Central memory CD4-positive, alpha-beta T cell (primary cell): ENCODE results near the gene ZNF48.

Experiments
- DNase-seq: peaks from one replicate; pipeline ENCODE4 v3.0.0; 2022

Gene ZNF48

DNA sequence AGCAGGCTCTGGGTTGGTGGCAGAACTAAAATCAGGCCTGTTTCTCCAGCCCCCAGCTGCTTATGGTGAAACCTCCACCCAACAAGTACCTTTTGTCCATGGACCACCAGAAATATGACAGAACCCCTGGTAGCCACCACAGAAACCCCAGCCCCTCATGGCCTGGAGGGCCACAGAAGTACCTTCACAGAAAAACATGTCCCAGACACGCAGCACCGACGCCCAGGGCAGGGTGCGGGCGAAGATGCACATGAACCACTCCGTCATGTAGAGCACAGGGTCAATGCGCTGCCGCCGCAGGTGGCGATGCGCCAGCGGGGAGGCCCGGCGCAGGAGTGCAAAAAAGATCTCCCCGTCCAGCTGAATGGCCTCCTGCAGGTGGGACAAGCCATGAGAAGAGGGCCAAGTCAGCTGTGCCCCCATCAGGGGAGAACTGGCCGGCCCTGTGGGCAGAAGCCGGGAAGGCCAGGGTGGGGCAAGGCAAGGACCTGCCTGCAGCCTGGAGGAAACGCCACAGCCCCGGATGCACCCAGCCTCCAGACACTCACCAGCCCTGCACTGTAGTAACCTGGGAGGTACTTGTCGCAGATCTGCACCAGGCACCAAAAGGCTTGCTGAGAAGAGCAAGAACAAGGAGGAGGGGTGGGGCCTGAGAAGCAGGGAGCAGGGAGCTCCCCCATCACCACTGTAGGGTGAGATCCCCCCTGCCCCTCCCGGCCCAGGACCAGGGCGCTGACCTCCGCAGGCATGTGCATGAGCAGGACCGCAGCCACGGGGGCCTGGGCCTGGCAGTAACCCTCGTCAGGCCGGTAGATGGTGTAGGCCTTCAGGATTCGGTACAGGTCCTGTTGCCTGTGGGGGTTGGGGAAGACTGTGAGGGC, 36.0 kb upstream of the ZNF48 start:
- DNase-seq: no peak

DNA sequence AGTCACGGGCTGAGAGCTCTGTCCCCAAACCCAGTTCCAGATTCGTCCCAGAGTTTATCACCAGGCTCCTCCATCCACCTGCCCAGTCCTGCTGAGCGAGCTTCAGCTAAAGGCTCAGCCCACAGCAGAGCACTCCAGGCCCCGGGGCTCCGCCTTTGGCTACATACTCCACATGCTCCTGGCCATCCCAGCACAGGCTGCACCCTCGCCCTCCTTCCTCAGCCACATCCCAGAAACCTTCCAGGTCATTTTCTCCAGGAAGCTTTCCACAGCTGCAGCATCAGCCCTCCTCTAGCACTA, 35.4 kb upstream of the ZNF48 start:
- no peak for DNase-seq

DNA sequence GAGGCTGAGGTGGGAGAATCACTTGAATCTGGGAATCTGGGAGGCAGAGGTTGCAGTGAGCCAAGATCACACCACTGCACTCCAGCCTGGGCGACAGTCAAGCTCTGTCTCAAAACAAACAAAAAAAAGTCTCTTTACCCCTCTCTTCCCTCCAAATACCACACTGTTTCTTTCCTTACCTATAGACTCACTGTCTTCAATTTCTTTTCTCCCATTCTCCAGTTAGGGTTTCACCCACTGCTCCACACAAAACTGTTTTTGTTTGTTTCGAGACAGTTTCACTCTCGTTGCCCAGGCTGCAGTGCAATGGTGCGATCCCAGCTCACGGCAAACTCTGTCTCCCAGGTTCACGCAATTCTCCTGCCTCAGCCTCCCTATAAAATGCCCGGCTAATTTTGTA, 34.0 kb upstream of the ZNF48 start:
- DNase-seq: no peak

DNA sequence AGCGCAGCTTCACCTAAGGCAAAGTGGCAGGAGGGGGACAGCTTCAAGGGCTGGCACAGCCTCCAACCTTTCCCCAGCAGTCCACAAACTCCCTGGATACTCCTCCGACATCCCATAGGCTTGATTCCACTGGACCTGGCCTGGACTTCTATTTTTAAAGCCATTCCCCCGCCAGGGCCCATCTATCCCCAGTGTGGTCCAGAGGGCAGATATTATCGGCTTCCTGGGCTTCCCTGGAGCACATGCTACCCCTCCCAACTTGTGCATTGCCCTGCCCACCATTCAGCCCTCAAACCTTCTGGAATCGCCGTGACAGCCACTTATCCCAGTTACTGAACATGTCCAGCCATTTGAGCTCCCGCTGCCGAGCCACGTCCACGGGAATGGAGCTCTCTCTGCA, 30.0 kb upstream of the ZNF48 start:
- DNase-seq: no peak

DNA sequence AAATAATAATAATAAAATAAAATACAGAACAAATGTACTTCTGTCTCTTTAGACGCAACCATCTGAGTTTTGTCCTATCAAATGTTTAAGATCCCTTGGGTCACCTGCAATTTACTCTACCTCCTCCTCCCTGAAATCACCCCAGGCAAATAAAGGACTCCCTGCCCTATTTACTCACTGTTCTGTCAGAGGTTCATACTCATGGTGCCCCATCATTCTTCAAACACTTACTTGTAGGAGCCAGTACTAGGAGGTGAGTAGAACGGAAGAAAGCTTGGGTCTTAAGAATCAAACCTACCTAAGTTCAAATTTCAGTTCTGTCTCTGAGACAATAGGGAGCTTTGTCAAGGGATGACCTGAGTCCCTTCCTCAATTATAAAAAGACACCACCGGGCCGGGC, 28.7 kb upstream of the ZNF48 start:
- no peak for DNase-seq

DNA sequence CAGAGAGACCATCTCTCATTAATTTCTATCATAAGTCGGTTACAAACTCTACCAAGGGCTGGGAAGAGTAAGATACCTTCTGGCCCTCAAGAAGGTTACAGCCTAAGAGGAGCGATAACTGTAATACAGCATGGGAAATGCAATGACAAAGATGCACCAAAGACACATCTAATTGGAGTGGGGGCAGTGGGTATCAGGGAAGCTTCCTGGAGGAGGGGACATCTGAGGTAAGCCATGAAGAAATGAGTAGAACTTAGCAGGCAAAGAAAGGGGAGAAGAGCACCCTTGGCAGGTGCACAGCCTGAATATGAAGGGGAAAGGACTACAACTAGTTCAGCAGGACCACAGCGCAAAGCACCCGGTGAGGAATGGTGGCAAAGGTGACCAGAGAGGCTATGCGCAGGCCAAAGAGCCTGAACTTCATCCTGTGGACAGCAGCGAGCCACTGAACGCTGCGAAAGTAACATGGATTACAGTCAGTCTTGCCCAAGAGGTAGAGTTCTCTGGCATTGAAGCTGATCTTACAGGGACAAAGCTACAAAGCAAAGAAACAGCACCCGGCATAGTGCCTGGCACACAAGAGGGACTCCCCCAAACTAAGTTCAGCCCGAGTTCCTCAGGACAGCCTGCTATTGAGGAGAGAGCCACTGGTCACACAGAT, 27.7 kb upstream of the ZNF48 start:
- no peak for DNase-seq

DNA sequence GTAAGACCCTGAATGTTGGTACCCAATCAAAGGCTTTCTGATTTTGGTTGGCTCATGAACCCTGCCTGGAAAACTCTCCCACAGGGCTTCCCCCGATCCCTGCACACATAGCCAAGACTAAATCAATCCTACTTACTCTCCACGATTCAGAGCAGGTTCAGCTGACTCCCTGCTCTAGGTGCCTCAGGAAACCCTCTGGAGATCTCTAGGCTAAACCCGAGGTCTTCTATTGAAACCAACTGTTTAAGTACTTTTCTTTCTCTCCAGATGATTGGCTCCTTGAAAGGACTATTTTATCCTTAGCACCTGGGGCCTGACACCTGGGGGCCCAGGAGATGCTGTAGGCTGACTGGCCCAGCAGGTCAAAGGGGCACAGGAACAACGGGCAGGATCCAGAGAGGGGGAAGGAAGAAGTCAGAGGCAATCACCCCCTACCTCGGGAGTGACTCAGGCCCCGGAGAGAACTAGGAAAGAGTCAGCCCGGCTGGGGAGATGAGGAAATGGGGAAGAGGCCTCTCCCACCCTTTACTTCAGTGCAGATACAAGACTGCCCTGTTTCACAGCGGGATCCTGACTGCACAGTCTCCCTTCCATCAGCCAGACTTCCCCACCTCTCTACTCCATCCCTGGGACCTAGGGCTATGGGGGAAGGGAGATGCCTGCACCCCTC, 27.0 kb upstream of the ZNF48 start:
- DNase-seq: no peak

DNA sequence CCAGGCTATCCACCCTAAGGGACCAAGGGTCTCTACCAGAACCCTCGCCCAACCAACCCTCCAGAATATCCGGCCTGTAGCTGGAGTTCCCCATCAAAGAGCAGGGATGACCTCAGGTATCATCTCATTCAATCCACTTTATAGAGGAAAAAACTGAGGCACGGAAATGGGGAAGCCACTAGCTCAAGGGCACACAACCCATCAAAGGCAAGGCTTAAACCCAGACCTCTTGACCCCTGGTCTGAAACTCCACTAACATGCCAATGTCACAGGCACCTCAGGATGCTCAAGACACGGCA, 26.5 kb upstream of the ZNF48 start:
- DNase-seq: no peak

DNA sequence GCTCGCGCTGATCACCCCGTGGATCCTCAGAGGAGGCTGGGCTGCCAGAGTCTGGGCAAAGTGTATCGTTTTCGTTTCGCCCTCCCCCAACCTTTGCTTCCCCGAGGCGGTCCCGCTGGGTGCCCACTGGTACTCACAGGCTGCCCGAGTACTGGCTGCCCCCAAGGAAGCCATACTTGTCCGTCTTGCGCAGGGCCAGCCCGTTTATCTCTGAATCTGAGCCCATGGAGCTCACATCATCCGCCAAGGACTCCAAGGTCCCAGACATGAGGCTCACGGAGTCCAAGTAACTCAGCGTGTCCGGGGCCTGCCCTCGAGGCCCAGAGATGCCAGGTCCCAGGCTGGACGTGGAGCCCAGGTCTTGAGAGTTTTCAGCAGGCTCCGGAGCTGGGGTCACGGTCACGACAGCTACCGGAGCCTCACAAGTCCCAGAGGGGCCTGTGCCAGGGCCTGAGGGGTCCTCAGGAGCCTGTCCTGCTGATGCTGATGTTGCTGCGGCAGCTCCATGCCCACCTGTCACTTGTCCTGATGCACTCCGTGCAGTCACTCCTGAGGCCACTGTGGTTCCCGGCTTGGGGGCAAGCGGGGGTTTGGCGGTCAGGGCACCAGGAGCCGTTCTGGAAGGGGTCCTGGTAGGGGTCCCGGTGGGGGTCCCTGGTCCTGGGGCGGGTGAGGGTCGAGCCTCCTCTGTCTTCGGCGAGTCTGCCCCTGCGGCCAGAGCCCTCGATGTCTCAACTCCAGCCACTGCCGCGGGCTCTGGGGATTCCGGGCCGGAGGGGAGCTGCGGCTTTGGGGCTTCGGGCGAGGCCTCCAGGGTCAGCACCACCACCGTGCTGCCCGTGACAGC, 25.9 kb upstream of the ZNF48 start:
- DNase-seq: no peak

DNA sequence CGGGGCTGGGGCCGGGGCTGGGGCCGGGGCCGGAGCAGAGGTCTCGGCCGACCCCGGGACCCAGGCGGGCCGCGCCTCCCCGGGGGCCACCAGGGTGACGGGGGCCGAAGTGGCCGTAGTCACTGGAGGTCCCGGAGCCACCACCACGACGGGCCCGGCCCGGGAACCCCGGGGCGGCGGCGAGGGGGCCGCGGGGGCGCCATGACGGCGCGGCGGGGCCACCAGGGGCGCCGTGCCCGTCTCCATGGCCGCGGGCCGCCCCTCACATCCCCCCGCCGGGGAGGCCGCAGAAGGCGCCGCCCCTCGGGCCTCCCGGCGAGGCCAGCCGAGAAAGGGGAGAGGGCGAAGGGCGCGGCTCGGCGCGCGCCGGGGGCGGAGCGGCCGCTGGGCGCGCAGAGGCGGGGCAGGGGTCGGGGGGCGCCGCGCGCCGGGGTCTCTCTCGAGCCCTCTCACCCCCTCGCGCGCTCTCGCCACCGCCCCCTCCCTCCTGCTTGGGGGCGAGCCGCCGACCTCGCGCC, 25.2 kb upstream of the ZNF48 start:
- DNase-seq: no peak

DNA sequence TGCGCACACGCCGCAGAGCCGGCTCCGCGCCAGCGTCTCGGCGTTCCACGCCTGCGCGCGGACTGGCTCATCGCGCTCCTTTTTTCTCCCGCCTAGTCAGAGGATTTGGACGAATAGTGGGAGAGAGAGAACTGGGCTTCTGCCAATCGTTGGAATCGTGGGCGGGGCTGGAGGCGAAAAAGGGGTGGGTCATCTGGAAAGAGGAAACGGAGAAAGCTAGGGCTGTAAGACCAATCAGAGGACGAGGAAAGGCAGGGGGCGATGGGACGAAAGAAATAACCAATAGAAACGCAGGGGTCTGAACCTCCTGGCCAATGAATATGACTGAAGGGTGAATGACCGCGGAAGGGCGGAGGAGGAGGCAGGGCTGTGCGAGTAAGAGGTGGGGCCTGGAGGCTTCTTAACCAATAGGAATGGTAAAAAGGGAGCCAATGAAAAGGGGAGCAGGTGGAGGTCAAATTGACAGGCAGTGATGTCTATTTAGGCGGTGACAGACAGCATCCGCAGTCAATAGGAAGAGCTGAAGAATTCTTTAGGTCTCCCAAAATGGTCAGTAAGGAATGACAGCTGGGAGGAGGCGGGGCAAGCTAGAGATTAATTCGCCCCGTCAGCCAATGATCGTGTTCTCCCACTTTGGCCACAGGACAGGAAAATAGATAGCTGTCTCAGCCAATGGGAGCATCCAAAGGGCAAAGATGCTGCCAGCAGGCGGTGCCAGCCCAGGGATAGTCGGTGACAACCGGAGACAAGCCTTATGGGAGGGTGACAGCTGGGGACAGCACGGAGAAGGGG, 24.6 kb upstream of the ZNF48 start, which contains the start of gene TBC1D10B:
Gene TBC1D10B, minus strand, starts transcription at position 39 of the 792 bp plus-strand sequence. CDS start 311 bp downstream, outside the sequence.
- peak; percentile 100 for DNase-seq

DNA sequence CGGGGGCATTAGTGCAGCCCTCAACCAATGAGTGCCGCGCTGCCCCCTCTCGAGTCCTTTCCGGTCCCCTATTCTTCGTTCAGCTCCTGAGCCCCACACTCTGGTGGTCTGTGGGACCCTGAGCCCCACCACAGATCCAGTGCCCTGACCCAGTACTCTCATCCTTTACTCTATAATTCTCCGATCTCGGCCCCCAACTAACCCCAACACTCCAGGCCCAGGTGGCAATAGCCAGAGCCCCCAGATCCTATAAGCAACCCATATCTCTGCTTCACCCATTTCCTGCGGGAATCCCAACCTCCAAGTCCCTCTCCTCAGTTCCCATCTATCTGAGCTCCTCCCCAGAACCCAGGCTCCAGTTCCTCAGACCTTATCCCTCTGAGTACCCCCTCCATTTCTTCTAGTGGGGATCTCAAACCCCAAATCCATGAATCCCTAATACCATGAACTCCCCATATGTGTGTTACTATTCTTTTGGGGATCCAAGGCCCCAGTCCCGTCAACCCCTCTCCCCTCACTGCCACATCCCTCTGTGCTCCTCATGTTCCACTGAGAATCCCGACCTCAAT, 23.9 kb upstream of the ZNF48 start:
- no peak for DNase-seq

DNA sequence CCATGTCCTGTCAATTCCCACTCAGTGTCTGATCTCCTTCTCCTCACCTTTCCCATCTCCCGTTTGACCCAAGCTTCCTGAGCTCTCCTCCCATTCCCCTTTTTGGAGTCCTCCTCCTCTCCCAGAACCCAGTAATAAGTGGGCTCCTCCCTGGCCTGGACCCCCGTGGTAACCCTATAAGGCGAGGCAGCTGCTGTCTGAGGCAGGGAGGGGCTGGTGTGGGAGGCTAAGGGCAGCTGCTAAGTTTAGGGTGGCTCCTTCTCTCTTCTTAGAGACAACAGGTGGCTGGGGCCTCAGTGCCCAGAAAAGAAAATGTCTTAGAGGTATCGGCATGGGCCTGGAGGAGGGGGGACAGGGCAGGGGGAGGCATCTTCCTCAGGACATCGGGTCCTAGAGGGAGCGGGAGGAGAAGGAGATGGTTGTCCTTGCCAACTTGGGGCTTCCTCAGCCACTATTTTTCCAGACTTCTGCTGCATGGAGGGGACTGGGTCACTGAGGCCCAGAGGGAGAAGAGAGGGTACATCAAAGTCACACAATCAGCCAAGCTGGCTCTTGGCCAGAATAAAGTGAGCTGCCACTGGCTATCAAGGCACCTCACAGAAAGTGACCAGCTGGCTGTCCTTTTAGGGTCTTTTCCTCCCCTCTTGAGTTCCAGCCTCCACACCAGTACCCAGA, 23.0 kb upstream of the ZNF48 start:
- DNase-seq: no peak

DNA sequence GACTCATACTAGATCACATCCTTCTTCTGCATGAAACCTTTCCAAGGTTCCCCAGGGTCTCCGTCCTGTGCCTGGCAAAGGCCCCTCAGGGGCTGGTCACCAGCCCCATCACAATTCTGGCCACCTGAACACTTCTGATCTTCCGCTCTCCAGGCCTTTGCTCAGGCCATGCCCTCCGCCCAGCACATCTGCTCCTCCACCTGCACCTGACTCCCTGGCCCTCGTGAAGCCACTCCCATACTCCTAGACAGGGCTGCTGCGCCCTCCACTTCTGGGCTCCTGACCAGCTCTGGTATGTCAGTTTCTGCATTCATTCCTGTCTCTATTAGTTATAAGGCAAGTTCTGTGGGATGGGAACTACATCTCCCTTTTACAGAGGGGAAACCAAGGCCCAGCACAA, 22.5 kb upstream of the ZNF48 start:
- no peak for DNase-seq

DNA sequence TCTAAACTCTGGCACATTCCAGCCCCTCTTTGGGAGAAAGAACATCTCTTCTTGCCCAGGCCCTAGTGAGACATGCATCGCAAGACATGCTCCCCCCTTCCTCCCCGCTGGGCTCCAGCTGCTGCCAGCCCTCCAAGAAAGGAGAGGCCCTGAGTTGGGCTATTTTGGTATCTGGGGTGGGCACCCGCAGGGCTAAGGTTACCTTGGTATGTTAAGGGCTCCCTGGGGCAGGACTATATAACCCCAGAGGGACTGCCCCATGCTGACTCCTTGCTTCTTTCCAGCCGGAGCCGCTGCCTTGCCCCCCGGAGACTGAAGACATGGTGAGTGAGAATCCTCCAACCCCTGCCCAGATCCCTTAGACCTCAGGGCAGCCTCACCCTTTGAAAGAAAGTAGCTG, 20.7 kb upstream of the ZNF48 start, which contains the start of gene MYL11:
Gene MYL11, plus strand, starts transcription at position 265 of the 400 bp plus-strand sequence. Its CDS starts 56 bp downstream, at position 321.
- DNase-seq: no peak

DNA sequence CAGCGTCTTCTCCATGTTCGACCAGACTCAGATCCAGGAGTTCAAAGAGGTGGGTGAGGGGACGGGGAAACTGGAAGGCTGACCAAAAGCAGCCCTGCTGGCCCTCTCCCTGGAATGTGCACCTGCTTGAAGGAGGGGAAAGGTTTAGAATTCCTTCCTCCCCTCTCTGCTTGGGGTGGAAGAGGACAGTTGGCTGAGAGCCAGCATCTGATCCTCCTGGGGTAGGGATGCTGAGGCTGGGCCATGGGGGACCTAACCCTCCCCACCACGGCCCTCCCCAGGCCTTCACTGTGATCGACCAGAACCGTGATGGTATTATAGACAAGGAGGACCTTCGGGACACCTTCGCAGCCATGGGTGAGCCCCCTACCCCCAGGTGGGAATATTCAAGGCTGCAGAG, 19.4 kb upstream of the ZNF48 start:
- DNase-seq: no peak

DNA sequence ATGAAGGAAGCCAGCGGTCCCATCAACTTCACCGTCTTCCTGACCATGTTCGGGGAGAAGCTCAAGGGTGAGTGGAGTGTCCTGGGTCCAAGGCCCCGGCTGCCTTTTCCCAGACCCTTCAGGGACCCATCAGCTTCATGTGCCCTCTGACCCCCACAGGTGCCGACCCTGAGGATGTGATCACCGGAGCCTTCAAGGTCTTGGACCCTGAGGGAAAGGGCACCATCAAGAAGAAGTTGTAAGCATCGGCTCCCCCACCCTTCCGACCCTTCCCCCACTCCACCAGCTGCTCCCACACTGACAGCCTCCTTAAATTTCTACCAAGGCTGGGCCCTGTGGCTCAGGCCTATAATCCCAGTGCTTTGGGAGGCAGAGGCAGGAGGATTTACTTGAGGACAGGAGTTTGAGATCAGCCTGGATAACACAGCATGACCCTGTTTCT, 18.7 kb upstream of the ZNF48 start:
- no peak for DNase-seq

DNA sequence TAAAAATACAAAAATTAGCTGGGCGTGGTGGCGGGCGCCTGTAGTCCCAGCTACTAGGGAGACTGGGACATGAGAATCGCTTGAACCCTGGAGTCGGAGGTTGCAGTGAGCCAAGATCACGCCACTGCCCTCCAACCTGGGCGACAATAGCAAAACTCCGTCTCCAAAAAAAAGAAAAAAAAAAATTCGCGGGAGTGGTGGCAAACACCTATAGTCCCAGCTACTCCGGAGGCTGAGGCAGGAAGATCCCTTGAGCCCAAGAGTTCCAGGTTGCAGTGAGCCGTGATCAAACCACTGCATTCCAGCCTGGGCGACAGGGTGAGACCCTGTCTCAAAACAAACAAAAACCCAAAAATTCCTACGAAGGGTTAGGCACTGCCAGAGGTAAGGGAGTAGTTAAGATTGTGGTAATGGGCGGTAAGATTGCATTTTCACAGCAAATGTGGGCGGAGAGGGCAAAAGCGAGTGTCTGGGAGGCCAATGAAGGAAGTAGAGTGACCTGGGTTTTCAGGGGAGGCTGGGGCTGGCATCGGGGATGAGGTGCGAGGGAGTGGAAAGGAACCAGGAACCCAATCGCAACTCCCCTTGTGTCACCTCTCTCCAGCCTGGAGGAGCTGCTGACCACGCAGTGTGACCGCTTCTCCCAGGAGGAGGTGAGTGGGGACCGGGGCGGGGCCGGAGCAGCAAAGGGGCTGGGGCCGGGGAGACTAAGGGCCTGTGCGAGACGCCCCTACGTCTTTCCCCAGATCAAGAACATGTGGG, 18.0 kb upstream of the ZNF48 start:
- no peak for DNase-seq

DNA sequence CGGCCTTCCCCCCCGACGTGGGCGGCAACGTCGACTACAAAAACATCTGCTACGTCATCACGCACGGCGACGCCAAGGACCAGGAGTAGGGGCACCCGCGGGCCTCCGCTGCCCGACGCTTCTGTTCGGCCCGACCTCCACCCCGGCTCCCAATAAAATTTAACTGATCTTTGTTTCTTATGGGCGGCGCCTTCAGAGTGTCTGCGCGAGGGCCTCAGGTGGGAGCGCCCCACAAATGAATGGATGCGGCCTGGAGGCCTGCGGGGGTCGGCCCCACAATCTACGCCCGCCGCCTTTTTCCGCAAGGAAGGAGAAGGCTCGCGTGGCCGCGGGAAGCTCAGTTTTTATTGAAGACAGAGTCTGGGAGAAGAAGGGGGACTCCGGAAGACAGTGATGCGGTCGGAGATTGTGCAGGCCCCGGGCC, 17.4 kb upstream of the ZNF48 start:
- peak; percentile 85 for DNase-seq
